ENCODE measurements around the gene SBF2. TPM values are rescaled to one million over a fixed set of nuclear protein-coding genes. Genes with fewer than 3 reads are reported as not detected.

Gene SBF2
- total and polyA plus RNA-seq, 9 of the 15 experiments (the other 6 are each of a cell fraction or from before 2014, with no cell fraction given), result 0.80 to 9.5 (median 5.0) TPM

GRCh38 chr11:10308201-10308954 lies 14.4 kb upstream of the SBF2 start (continued):
- TF ChIP-seq HINFP (tag; conservative IDR thresholded peaks at IDR 0.05; ENCODE audit: low read depth), result peak; percentile 55; the same call in 1 of the 2 replicates
- peak; percentile 93 for TF ChIP-seq NCOA6 (IDR thresholded peaks at IDR 0.05)
- TF ChIP-seq GABPB2 (CRISPR knock-in tag; conservative IDR thresholded peaks at IDR 0.05), result no peak
- TF ChIP-seq ARNT (IDR thresholded peaks at IDR 0.05), result 0 out of 4 replicates have a peak, but pooled peaks of 1 of the 2 experiments have one; percentile 18
- peak; percentile 45; the same call in 1 of the 2 replicates for TF ChIP-seq RNF2 (IDR thresholded peaks at IDR 0.05)
- no peak for TF ChIP-seq SIN3A (IDR thresholded peaks at IDR 0.05; ENCODE audit: borderline replicate concordance in 2 of 2, control insufficient read depth in 1 of 2, low read depth in 2 of 2, low read length in 2 of 2)
- TF ChIP-seq CREB1 (IDR thresholded peaks at IDR 0.05), result no peak
- peak; percentile 6; the same call in 1 of the 2 replicates for TF ChIP-seq CREB1 (CRISPR knock-in tag; IDR thresholded peaks at IDR 0.05)
- no peak for TF ChIP-seq ZNF311 (CRISPR knock-in tag; IDR thresholded peaks at IDR 0.05)
- TF ChIP-seq KLF13 (tag; IDR thresholded peaks at IDR 0.05; ENCODE audit: borderline replicate concordance, low read depth), result 0 out of 2 replicates have a peak, but pooled peaks have one; percentile 13
- no peak for TF ChIP-seq MAX (CRISPR knock-in tag; IDR thresholded peaks at IDR 0.05)
- TF ChIP-seq U2AF2 (optimal IDR thresholded peaks at IDR 0.05; ENCODE audit: low read depth, low read length), result no peak
- TF ChIP-seq CBFA2T3 (IDR thresholded peaks at IDR 0.05), result peak; percentile 34; the same call in 1 of the 2 replicates
- no peak for TF ChIP-seq POLR2B (IDR thresholded peaks at IDR 0.05; ENCODE audit: low read depth, partially characterized antibody)
- TF ChIP-seq ZNF134 (CRISPR knock-in tag; conservative IDR thresholded peaks at IDR 0.05), result no peak
- 0 out of 2 replicates have a peak, but pooled peaks have one; percentile 50 for TF ChIP-seq KDM2B (CRISPR knock-in tag; IDR thresholded peaks at IDR 0.05)
- no peak for TF ChIP-seq ELK1 (CRISPR knock-in tag; IDR thresholded peaks at IDR 0.05)
- peak in 1 of 2 experiments; percentile 79 for TF ChIP-seq E2F6 (IDR thresholded peaks at IDR 0.05; ENCODE audit: borderline replicate concordance in 1 of 2, extremely low read depth in 1 of 2, insufficient read depth in 1 of 2, insufficient read length in 1 of 2, low read depth in 1 of 2, low read length in 1 of 2, poor library complexity in 1 of 2, severe bottlenecking in 1 of 2)
- TF ChIP-seq HOMEZ (CRISPR knock-in tag; IDR thresholded peaks at IDR 0.05), result no peak
- TF ChIP-seq TFAM (CRISPR knock-in tag; conservative IDR thresholded peaks at IDR 0.05), result no peak
- TF ChIP-seq ZNF584 (CRISPR knock-in tag; IDR thresholded peaks at IDR 0.05; ENCODE audit: low read depth), result no peak
